ENCODE results near the gene LCE2A. TPM values are rescaled to one million over a fixed set of nuclear protein-coding genes. Genes with fewer than 3 reads are reported as not detected.

Gene LCE2A
- total RNA-seq, 4 donors from 2014 or later: not detected

GRCh38 chr1:152739841-152740240, 41.7 kb downstream of the LCE2A start:
- 62 to 89% methylated on average over 2 to 3 of the region's 3 CpGs for WGBS, 2 donors (ENCODE audit: low coverage in 1 of 2)
- ATAC-seq: no peak
- Histone ChIP-seq H3K4me3 (no peak overlapping the region), H3K27ac (no peak overlapping the region), H3K9me3 (no peaks in the 10 kb centered on the region), H3K36me3 (no peaks in the 10 kb centered on the region), H3K4me1 (no peaks in the 10 kb centered on the region), H3K27me3 (no peaks in the 10 kb centered on the region)
- TF ChIP-seq POLR2A (IDR thresholded peaks at IDR 0.05) (no peak), POLR2AphosphoS5 (IDR thresholded peaks at IDR 0.05) (no peak), EP300 (IDR thresholded peaks at IDR 0.05) (no peak), CTCF (IDR thresholded peaks at IDR 0.05) (no peak)

DNA sequence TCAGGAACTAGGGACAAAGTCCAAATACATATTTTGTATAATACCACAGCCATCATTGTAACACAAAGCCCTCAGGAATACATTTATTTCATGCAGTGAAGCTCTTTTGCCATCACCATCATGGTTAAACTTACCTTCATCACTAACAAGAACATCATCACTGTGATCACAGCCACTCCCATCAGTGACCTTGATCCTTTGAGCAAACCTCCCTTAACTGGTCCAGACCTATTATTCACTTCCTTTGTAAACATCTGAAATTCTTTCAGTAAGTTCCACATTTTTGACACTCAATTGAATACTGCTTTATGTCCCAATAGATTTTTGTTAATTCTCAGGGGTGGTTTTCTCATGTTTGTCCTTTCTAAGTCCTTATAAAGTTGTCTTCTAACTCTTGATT, 43.5 kb downstream of the LCE2A start:
- ATAC-seq: no peak
- no peak overlapping the region for H3K4me3 ChIP-seq

DNA sequence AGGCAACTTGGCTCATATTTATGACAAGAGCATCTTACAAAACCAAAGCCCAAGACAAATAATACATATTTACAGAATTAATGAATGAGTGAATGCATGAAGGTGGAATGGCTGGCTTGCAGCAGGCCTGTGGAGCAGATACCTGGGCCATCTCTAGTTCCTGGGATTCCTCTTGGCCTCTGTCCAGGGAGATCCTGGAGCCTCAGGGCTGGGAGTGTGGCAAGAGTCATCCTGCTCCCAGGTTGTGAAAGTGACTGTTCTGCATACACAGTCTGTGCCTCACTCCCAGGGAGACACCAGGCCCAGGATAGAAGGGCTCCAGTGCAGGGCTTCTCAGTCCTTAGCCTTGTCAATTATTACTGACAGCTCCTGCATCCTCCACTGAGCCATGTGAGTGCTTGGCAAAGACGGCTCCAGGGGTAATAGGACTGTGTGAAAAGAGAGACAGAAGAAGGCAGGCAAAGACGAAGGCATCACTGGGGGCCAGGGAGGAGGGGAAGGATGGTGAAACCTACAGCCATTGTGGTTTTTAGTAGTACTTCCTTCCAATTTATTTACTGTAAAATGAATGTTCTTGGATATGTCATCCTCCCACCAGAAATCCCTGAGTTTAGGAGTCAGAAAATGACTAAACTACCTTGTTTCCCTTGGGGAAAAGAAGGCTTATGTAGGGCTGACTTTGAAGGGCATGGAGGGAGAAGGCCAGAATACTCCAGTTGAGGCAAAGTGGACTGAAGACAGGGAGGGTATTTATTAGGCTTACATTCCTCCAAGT, 45.4 kb downstream of the LCE2A start:
- ATAC-seq: no peak
- Histone ChIP-seq H3K27ac (no peak overlapping the region), H3K36me3 (no peaks in the 10 kb centered on the region), H3K27me3 (no peaks in the 10 kb centered on the region), H3K4me3 (no peak overlapping the region), H3K4me1 (no peaks in the 10 kb centered on the region), H3K9me3 (no peaks in the 10 kb centered on the region)
- 57 to 73% methylated on average over 2 of the region's 2 CpGs for WGBS, 2 donors (ENCODE audit: low coverage in 1 of 2)
- TF ChIP-seq CTCF (IDR thresholded peaks at IDR 0.05) (no peak), POLR2A (IDR thresholded peaks at IDR 0.05) (no peak), EP300 (IDR thresholded peaks at IDR 0.05) (no peak), POLR2AphosphoS5 (IDR thresholded peaks at IDR 0.05) (no peak)

More for the DNA sequence above, 43.5 kb downstream of the LCE2A start:
- Histone ChIP-seq H3K4me1 (no peaks in the 10 kb centered on the region), H3K27me3 (no peaks in the 10 kb centered on the region), H3K36me3 (no peaks in the 10 kb centered on the region), H3K27ac (no peak overlapping the region), H3K9me3 (no peaks in the 10 kb centered on the region)
- TF ChIP-seq POLR2A (IDR thresholded peaks at IDR 0.05): no peak
- TF ChIP-seq CTCF (IDR thresholded peaks at IDR 0.05): no peak
- no peak for TF ChIP-seq POLR2AphosphoS5 (IDR thresholded peaks at IDR 0.05)
- TF ChIP-seq EP300 (IDR thresholded peaks at IDR 0.05): no peak

- Histone ChIP-seq H3K4me1 (no peaks in the 10 kb centered on the region), H3K4me3 (no peak overlapping the region), H3K27ac (no peak overlapping the region), H3K36me3 (no peaks in the 10 kb centered on the region), H3K27me3 (no peaks in the 10 kb centered on the region), H3K9me3 (no peaks in the 10 kb centered on the region)
- no peak for ATAC-seq
- WGBS, 2 donors (ENCODE audit: low coverage in 1 of 2): 61 to 83% methylated on average over 4 of the region's 4 CpGs
- TF ChIP-seq CTCF (IDR thresholded peaks at IDR 0.05) (peak in 1 of 4 experiments; percentile 11), POLR2A (IDR thresholded peaks at IDR 0.05) (no peak)
These were observed 47.2 kb downstream of the LCE2A start for GRCh38 chr1:152745289-152745704.

- Histone ChIP-seq H3K9me3 (no peaks in the 10 kb centered on the region), H3K27ac (no peak overlapping the region), H3K27me3 (no peaks in the 10 kb centered on the region), H3K4me1 (no peaks in the 10 kb centered on the region), H3K36me3 (no peaks in the 10 kb centered on the region), H3K4me3 (no peak overlapping the region)
- no peak for TF ChIP-seq CTCF (IDR thresholded peaks at IDR 0.05)
- no peak for TF ChIP-seq POLR2AphosphoS5 (IDR thresholded peaks at IDR 0.05)
- TF ChIP-seq POLR2A (IDR thresholded peaks at IDR 0.05): no peak
- no peak for TF ChIP-seq EP300 (IDR thresholded peaks at IDR 0.05)
- 83 to 100% methylated on average over 1 to 6 of the region's 6 CpGs for WGBS, 2 donors (ENCODE audit: low coverage in 1 of 2)
- ATAC-seq: no peak
These were observed 47.8 kb downstream of the LCE2A start for GRCh38 chr1:152745765-152746444.

Data from gastroesophageal sphincter (tissue), 4 donors.